Activated CD8-positive, alpha-beta memory T cell treated with anti-CD3 and anti-CD28 coated beads for 48 hours (primary cell): ENCODE measurements around the gene SLC35E1.

Experiments
- DNase-seq, 3 experiments: peaks; one replicate each; pipeline ENCODE4 v3.0.0-alpha.2; 2020; ENCODE audit warnings: low read depth in 2 of 3, low spot score in 2 of 3

Gene SLC35E1

DNA sequence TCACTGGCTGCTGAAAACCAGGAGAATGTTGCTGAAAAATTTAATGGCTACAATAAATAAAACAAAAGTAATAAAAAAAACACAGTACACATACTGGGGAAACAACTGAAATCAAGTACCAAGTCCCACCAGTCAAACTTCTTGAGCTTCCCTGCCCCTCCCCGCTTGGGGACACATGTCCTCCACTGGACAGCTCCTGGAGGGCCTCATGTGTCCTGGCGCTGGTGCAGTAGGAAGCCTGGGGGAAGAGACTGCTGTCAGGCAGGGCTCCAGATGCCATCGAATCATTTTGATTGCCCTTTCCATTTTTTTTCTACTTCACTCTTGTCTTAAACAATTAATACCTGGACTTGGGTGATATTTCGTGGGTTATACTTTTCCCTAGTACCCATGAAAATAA is 26.6 kb upstream of the SLC35E1 start:
- DNase-seq: no peak

DNA sequence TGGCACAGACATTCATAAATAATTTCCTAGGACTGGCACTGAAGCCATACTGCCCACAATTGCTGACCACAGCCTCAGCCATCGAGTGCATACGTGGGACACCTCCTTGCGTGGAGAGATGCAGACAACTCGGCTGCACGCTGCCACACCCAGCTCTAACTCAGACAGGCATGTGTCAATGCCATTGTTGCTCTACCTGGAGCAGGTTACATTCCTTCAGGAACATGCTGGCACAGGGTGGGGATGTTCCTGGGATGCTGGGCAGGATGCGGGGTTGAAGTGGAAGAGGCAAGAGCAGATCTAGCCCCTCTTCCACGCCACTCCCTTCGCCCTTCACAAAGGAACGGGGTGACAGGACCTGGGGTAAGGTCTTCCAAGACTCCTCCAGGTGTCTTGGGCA is 24.2 kb upstream of the SLC35E1 start:
- DNase-seq: no peak

- DNase-seq: no peak
These were observed 22.9 kb upstream of the SLC35E1 start for GRCh38 chr19:16595097-16595496.

- DNase-seq: no peak
These were observed 22.5 kb upstream of the SLC35E1 start for GRCh38 chr19:16594681-16595091.

DNA sequence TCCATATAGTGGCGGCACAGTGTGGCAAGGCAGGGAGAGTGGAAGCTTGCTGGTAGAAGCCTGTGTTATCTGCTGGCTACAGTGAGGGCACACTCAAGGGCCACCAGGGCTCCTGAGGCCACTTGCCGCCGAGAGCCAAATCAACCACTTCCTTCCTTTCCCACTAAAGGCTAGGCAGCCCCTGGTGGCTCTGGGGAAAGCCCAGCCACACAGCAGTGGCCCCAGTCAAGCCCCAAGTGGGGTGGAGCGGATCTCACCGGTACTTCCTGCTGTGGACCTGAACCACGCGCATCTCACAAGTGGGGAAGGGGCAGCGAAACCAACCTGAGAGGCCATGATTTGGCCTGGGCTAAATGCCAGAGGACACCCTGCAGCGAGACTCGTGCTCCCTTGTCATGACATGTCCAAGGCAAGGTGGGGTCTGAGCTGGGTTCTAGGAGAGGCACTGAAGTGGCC is 21.9 kb upstream of the SLC35E1 start:
- no peak for DNase-seq

DNA sequence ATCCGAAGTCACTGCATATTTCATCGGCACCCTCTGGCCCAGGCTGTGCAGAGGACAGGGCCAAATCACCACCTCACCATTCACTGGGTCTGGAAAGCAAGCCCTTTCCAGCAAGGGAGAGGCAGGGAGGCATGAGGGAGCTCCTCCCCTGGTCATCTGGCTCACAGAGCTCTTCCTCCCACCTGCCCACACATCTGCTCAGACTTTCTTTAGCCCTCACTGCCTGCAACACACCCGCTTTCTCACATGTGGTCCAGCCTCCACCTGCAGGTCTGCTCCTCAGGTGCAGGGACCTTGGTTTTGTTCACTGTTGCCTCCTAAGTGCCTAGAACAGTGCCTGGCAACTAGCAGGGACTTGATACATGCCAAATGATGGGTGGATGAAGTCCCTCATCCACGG is 21.0 kb upstream of the SLC35E1 start:
- no peak for DNase-seq

GRCh38 chr19:16591803-16592556 is 19.8 kb upstream of the SLC35E1 start:
- no peak for DNase-seq

DNA sequence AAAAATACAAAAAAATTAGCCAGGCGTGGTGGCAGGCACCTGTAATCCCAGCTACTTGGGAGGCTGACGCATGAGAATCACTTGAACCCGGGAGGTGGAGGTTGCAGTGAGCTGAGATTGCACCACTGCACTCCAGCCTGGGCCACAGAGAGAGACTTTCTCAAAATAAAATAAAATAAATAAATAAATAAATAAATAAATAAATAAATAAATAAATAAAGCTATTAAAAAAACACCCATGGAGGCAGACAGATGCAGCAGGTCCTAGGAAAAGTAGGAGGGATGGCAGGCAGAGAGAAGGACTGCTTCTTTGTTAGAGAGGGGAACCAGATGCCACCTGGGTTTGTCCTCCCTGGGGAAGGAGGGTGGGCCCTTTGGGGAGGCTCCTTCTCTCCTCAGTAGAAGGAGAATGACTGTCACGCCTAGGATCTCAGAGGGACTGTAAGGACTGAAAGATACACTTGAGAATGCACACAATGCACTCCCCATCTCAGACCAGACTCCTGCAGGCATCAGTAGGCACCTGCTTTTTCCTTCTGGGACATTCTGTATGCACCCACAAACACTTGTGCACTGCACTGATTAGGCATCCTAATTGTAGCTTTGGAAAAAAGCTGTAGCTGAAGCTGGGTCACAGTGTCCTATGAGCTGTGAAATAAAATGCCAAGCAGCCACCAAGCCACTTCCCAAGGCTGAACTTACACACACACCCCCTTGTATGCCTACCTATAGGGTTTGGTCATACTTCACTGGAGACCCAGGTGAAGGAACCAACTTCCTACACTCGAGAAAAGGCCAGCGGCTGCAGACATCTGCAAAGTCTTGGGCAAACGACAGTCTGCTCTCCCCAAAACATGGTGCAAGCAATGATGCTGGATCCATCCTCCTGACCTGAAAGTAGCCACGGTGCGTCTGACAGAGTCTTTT is 18.9 kb upstream of the SLC35E1 start:
- DNase-seq: no peak

DNA sequence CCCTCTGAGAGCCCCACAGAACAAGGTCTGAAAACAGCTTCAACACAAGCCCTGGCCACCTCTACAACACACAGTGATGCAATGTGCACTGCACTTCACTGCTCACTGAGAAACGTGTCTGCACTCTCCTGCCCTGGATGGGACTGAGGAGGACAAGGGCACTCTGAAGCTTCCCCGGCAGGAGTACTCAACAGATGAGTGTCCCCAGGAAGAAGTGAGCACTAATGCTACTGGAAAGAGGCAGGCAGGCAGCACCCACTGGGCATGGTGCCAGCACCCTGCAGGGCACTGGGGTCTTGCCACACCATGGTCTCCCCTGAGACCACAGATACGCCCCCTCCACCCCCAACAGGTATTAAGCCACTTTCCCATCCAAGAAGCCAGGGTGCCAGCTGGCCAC is 17.7 kb upstream of the SLC35E1 start:
- no peak for DNase-seq

- DNase-seq: no peak
These were observed 16.8 kb upstream of the SLC35E1 start for GRCh38 chr19:16588824-16589577.

GRCh38 chr19:16587833-16588823 is 15.9 kb upstream of the SLC35E1 start:
- DNase-seq: no peak

GRCh38 chr19:16586991-16587832 is 15.0 kb upstream of the SLC35E1 start:
- no peak for DNase-seq

DNA sequence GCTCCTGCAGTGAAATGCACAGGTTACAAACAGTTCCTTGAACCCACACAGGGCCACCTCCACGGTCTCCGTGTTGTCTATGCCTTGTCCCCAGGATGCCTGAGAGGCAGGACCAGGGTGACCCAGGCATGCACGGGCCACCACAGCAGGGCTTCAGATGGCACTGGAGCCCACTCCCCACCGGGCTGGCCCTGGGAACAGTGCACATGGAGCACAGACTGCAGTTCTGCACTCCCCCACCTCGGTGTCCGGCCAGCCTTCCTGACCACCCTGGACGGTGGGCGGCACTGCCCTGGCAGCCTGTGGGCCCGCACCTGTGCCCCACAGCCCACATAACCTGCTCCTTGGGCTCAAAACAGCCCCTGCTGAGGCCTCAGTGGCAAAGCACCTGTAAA is 14.3 kb upstream of the SLC35E1 start:
- DNase-seq: no peak

DNA sequence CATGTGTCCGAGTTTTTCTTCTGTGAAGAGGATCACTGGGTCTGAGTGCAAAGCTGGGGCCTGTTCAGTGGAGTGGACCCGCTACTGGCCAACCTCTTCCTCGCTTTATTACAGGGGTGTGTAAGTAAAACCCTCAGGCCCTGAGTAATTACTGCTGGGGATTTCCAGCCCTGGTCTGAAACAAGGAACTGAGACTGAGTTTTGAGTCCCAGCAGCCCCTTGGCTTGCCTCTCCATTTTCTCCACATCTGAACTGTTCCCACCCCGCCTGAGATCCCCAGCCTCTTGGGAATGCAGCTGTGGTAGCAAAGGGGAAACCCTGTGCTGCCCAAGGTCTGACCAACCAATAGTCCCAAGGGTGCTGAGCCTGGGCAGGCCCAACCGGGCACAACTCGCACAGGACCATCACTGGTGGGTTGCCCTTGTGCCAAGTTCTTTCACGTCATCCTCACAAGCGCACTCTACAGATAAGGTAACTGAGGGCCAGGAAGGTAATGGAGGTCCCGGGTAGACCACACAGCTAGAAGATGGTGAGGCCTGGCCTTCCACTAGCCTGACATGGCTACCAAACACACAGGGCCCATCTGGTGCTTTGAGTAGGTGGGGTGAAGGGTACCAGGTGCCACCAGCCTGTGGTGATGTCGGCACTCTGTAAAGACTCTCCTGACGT is 13.7 kb upstream of the SLC35E1 start:
- DNase-seq: no peak

DNA sequence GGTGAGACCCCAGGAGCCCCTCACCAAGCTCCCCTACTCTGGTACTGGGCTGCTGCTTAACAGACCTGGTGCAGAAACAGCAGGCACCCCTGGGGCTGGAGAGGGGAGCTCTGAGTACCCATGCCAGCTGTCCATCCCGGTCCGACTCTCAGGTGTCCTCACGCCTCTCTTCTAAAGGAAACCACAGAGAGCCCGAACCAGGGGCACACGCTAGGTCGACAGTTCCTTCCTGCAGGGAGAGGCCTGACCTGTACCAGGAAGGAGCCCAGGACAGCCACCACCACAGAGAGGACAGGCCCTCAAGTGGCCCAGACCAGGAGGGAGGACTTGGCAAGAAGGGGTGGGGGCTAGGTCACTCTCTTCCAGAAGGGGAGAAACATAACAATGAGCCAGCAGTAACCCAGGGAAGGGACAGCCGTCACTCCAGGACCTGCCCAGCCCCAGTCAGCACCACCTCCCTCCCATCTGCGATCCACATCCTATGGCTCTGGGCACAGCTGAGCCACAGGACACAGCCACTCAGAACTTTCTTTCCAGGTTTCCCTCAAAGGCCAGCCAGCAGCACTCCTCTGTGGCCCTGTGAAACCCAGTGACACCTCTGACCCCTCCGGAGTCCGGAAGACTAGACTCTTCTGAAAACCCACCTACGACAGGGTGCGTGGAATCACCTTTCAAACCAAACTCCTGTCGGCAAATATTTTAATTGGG is 13.0 kb upstream of the SLC35E1 start:
- DNase-seq: no peak

DNA sequence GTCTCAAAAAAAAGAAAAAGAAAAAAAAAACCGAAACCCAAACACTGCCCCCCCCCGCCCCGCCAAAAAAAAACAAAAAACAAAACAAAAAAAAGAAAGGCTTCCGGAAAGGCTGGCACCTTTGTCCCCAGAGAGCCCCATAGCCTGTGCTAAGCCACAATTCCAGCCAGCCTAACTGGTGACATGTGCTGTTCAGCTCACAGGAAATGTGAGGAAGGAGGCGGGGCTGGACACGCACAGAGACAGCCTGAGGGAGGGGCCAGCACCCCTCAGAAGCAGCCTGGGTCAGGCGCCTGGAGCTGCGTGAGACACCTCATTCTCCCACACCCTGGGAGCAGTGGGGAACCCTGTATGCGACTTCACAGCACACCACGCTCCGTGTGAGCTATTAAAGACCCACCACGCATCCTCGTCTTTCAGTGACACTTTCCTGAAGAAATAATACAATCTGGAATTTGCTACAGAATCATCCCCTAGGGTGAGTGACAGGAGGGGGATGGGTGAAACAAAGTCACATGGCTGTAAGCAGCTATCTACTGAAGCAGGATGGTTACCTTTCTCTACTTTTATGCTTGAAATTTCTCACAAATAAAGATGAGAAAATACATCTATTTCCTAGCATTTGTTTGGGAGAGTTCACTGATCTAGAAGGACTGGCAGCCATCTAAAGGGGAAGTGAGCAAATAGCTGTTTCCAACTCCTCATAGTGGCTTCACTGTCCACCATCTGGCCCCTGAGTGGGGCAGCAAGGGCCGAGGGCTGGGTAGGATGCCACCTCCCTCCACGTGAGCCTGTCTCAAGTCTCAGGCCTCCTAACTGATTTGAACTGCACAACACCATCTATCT is 12.3 kb upstream of the SLC35E1 start:
- peak in 2 of 3 experiments; percentile 57 to 75 for DNase-seq
